GM23248 (cell line): ENCODE data around the gene DPP8. TPM values are rescaled to one million over a fixed set of nuclear protein-coding genes. Genes with fewer than 3 reads are reported as not detected.
"Not testable (repeated sequence)": the region's sequence is repeated elsewhere in the genome, so short reads cannot be mapped to it uniquely, and the experiment has no call there.

Experiments
- DNase-seq: peaks from one replicate; pipeline ENCODE4 v3.0.0-alpha.2; 2015
- H2AFZ ChIP-seq: fragments of 200-600 bp; sonication (generic); 2 replicates; pipeline ENCODE4 v1.6.1; 2016; ENCODE audit warnings: antibody characterized with exemption
- H3F3A ChIP-seq: fragments of 200-600 bp; sonication (generic); 2 replicates; pipeline ENCODE4 v1.6.1; 2016; ENCODE audit warnings: mild to moderate bottlenecking, antibody characterized with exemption, mixed run types; ENCODE audit not compliant: insufficient read depth
- H3K27ac ChIP-seq: fragments of 200-600 bp; sonication (generic); 2 replicates; pipeline ENCODE4 v1.5.1; 2016; ENCODE audit warnings: mild to moderate bottlenecking
- H3K27me3 ChIP-seq: fragments of 200-600 bp; sonication (generic); replicated peaks from 2 replicates; pipeline ENCODE4 v1.6.1; 2016; ENCODE audit warnings: mild to moderate bottlenecking; ENCODE audit not compliant: insufficient read depth
- H3K36me3 ChIP-seq: fragments of 200-600 bp; sonication (generic); 2 replicates; pipeline ENCODE4 v1.6.1; 2016; ENCODE audit warnings: low read depth, mild to moderate bottlenecking
- H3K4me1 ChIP-seq: fragments of 200-600 bp; sonication (generic); 2 replicates; pipeline ENCODE4 v1.6.1; 2016; ENCODE audit warnings: mild to moderate bottlenecking; ENCODE audit not compliant: insufficient read depth
- H3K4me2 ChIP-seq: fragments of 200-600 bp; sonication (generic); one replicate; pipeline ENCODE4 v1.6.1; 2016; ENCODE audit warnings: mild to moderate bottlenecking; ENCODE audit not compliant: unreplicated experiment
- H3K4me3 ChIP-seq: fragments of 200-600 bp; sonication (generic); 2 replicates; pipeline ENCODE4 v1.5.1; 2016; ENCODE audit warnings: mild to moderate bottlenecking
- H3K79me2 ChIP-seq: fragments of 200-600 bp; sonication (generic); 2 replicates; pipeline ENCODE4 v1.6.1; 2016; ENCODE audit warnings: mild to moderate bottlenecking; ENCODE audit not compliant: insufficient read depth
- H3K9ac ChIP-seq: fragments of 200-600 bp; sonication (generic); 2 replicates; pipeline ENCODE4 v1.6.1; 2016; ENCODE audit warnings: mild to moderate bottlenecking
- H3K9me2 ChIP-seq: fragments of 200-600 bp; sonication (generic); 2 replicates; pipeline ENCODE4 v1.6.1; 2016; ENCODE audit warnings: mixed run types, mild to moderate bottlenecking, moderate library complexity; ENCODE audit not compliant: insufficient read depth
- H3K9me3 ChIP-seq: fragments of 200-600 bp; sonication (generic); one replicate; pipeline ENCODE4 v1.6.1; 2017; ENCODE audit warnings: low read depth
- H4K20me1 ChIP-seq: fragments of 200-600 bp; sonication (generic); 2 replicates; pipeline ENCODE4 v1.6.0; 2016; ENCODE audit not compliant: insufficient read depth
- EZH2 ChIP-seq: fragments of 200-600 bp; sonication (generic); IDR thresholded peaks from 2 replicates; pipeline ENCODE4 v1.6.1; 2018; ENCODE audit warnings: antibody characterized with exemption, mild to moderate bottlenecking; ENCODE audit not compliant: insufficient read depth, poor library complexity, severe bottlenecking
- EZH2phosphoT487 ChIP-seq: fragments of 200-600 bp; sonication (generic); IDR thresholded peaks from 2 replicates; pipeline ENCODE4 v1.6.1; 2018; ENCODE audit warnings: antibody characterized with exemption, moderate library complexity, mild to moderate bottlenecking, low read depth; ENCODE audit not compliant: insufficient read depth
- WGBS, 2 experiments: methylation state at CpG; one replicate each; pipeline ENCODE4 v1.1.6; 2015 to 2017; ENCODE audit warnings: low lambda C conversion rate in 2 of 2, low coverage in 1 of 2; ENCODE audit errors: missing lambda C conversion rate in 2 of 2; 5-methylcytosine and 5-hydroxymethylcytosine counted together
- in situ Hi-C: fragments of 300-500 bp; cut with MboI; formaldehyde crosslinking; loops from 2 replicates; pipeline ENCODE4 v1.15.0; 2020
- polyA plus RNA-seq: library from polyadenylated mRNA; unstranded; fragments of >200 nt; fragmentation: Nextera tagmentation; extraction: Ambion mirVana; gene quantifications from 2 replicates; pipeline ENCODE4 v1.2.1, GENCODE V29; 2016
- total RNA-seq: library from RNA; depleted of rRNA; stranded (reverse); fragments of >200 nt; shearing (Covaris generic); gene quantifications from 2 replicates; pipeline ENCODE4 v1.2.3, GENCODE V29; 2014

DPP8 gene
- total and polyA plus RNA-seq, 2 experiments from 2014 or later = 28.0 to 28.9 TPM

DNA sequence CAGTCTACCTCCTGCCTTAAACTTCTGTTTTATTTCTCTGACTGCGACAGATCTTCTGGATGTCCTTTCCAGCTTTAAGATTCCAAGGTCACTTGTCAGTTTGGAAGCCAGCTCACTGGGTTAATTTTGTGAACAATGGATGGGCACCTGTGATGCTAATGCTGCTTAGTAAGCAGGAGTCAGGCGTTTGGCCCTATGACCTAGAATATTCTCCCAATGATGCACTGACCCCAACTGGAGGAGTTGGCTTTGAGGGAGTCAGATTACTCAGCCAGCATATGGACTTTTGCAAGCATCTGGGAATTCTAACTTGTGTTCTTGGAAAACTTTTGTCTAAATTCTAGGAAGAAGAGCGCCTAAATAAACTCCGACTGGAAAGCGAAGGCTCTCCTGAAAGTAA is 40.8 kb upstream of the DPP8 start:
- WGBS, 2 experiments = 80 to 82% methylated on average over 5 of the region's 5 CpGs
- Histone ChIP-seq H3K27ac (0 out of 2 replicates have a peak overlapping the region, but pooled peaks have one; percentile 8), H3K27me3 (no peaks in the 10 kb centered on the region), H3K4me3 (no peak overlapping the region), H3K9me2 (no peaks in the 10 kb centered on the region), H3K9ac (no peak overlapping the region), H3K4me1 (peaks cover 6% of the 10 kb centered on the region; the same call in 1 of the 2 replicates), H3K9me3 (no peaks in the 10 kb centered on the region), H4K20me1 (no peaks in the 10 kb centered on the region), H2AFZ (no peak overlapping the region), H3K79me2 (peaks cover 27% of the 10 kb centered on the region), H3F3A (peaks cover 13% of the 10 kb centered on the region), H3K4me2 (no peak overlapping the region), H3K36me3 (peaks cover 23% of the 10 kb centered on the region)
- peak; percentile 64 for DNase-seq
- in situ Hi-C loops = no loop called here
- TF ChIP-seq EZH2phosphoT487 (no peak), EZH2 (no peak)

GRCh38 chr15:65556622-65557021 is 39.1 kb upstream of the DPP8 start:
- H3K36me3 ChIP-seq = peaks cover 20% of the 10 kb centered on the region
- TF ChIP-seq EZH2phosphoT487 (no peak), EZH2 (no peak)
- no peaks in the 10 kb centered on the region for H3K9me2 ChIP-seq
- no peak overlapping the region for H3K27ac ChIP-seq
- H3K4me1 ChIP-seq = peaks cover 6% of the 10 kb centered on the region; the same call in 1 of the 2 replicates
- in situ Hi-C loops = no loop called here
- H3F3A ChIP-seq = peaks cover 13% of the 10 kb centered on the region
- H3K4me3 ChIP-seq = no peak overlapping the region
- no peak overlapping the region for H3K4me2 ChIP-seq
- no peaks in the 10 kb centered on the region for H3K27me3 ChIP-seq
- no peaks in the 10 kb centered on the region for H4K20me1 ChIP-seq
- peaks cover 40% of the 10 kb centered on the region for H3K79me2 ChIP-seq
- H3K9ac ChIP-seq = no peak overlapping the region
- no peak for DNase-seq
- H2AFZ ChIP-seq = no peak overlapping the region
- no peaks in the 10 kb centered on the region for H3K9me3 ChIP-seq
- 96% methylated on average over 7 of the region's 7 CpGs for WGBS, 2 experiments

DNA sequence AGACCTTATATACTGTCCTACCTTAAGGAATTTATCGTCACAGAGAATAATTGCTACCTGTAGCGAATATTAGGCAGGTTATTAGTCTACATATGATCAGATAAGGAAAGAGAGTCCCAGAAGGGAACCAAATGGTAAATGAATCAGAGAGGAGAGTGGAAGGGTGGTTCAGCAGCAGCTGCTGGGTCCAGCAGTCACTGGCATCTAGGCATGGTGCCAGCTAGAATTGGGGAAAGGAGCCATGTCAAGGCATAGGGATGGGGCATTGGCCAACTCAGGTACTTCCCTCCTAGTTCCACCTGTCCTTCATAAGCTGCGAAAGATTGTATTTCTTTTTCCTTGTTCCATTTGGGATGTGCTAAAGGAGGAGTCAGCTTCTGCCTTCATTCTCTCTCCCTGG is 36.2 kb upstream of the DPP8 start:
- no peaks in the 10 kb centered on the region for H3K27me3 ChIP-seq
- H3F3A ChIP-seq = peaks cover 13% of the 10 kb centered on the region
- H3K9ac ChIP-seq = no peak overlapping the region
- 97 to 99% methylated on average over 3 of the region's 3 CpGs for WGBS, 2 experiments
- H3K27ac ChIP-seq = no peak overlapping the region
- in situ Hi-C loops = no loop called here
- no peak for DNase-seq
- peaks cover 6% of the 10 kb centered on the region; the same call in 1 of the 2 replicates for H3K4me1 ChIP-seq
- peaks cover 50% of the 10 kb centered on the region for H3K79me2 ChIP-seq
- no peaks in the 10 kb centered on the region for H3K9me2 ChIP-seq
- no peak for TF ChIP-seq EZH2
- no peak for TF ChIP-seq EZH2phosphoT487
- H4K20me1 ChIP-seq = no peaks in the 10 kb centered on the region
- H3K9me3 ChIP-seq = no peaks in the 10 kb centered on the region
- no peak overlapping the region for H3K4me2 ChIP-seq
- no peak overlapping the region for H3K4me3 ChIP-seq
- H2AFZ ChIP-seq = no peak overlapping the region
- no peaks in the 10 kb centered on the region; the same call in 1 of the 2 replicates for H3K36me3 ChIP-seq

- H3K27ac ChIP-seq, H3K9ac ChIP-seq, H2AFZ ChIP-seq, in situ Hi-C loops, H3K9me2 ChIP-seq, H3K27me3 ChIP-seq, H3K9me3 ChIP-seq, DNase-seq, H3K4me1 ChIP-seq, H3K4me2 ChIP-seq, H3K4me3 ChIP-seq, H3F3A ChIP-seq, H3K36me3 ChIP-seq, H4K20me1 ChIP-seq: not testable (repeated sequence)
- H3K79me2 ChIP-seq = peaks cover 59% of the 10 kb centered on the region
- 97 to 99% methylated on average over 4 of the region's 6 CpGs for WGBS, 2 experiments
Measured at GRCh38 chr15:65552851-65553250, 35.4 kb upstream of the DPP8 start.

DNA sequence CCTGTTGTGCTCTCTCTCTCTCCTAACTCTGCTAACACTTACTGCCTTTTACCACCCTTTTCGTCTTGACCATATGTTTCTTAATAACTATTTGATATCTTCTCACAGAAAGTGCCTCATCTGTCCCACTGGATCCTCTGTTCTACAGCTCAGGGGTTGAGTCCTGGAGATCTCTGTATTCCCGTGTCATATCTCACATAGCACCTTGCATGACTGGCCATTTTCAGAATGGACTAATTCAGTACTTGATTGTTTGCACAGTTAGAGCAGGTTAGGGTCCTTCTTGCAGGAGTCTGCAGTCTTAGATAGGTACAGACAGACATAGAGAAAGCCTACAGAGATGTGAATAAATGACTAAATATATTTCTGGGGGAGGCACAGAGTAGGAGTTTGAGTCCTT is 33.7 kb upstream of the DPP8 start:
- Histone ChIP-seq H4K20me1 (no peaks in the 10 kb centered on the region), H3K27ac (no peak overlapping the region), H3F3A (no peaks in the 10 kb centered on the region), H2AFZ (no peak overlapping the region), H3K9me2 (no peaks in the 10 kb centered on the region), H3K4me1 (no peaks in the 10 kb centered on the region), H3K9me3 (no peaks in the 10 kb centered on the region), H3K4me2 (no peak overlapping the region), H3K9ac (no peak overlapping the region), H3K27me3 (no peaks in the 10 kb centered on the region), H3K4me3 (no peak overlapping the region), H3K36me3 (no peaks in the 10 kb centered on the region), H3K79me2 (peaks cover 76% of the 10 kb centered on the region)
- TF ChIP-seq EZH2phosphoT487 = no peak
- no peak for TF ChIP-seq EZH2
- WGBS, 2 experiments = 73 to 76% methylated on average over 2 of the region's 2 CpGs
- no peak for DNase-seq
- in situ Hi-C loops = no loop called here
